ENCODE results near the gene LIMCH1. TPM values are rescaled to one million over a fixed set of nuclear protein-coding genes. Genes with fewer than 3 reads are reported as not detected.
"Not testable (repeated sequence)": the region's sequence is repeated elsewhere in the genome, so short reads cannot be mapped to it uniquely, and the experiment has no call there.

The LIMCH1 gene
- total RNA-seq, 8 experiments from 2014 or later, result 42.1 to 385 (median 64.6) TPM

DNA sequence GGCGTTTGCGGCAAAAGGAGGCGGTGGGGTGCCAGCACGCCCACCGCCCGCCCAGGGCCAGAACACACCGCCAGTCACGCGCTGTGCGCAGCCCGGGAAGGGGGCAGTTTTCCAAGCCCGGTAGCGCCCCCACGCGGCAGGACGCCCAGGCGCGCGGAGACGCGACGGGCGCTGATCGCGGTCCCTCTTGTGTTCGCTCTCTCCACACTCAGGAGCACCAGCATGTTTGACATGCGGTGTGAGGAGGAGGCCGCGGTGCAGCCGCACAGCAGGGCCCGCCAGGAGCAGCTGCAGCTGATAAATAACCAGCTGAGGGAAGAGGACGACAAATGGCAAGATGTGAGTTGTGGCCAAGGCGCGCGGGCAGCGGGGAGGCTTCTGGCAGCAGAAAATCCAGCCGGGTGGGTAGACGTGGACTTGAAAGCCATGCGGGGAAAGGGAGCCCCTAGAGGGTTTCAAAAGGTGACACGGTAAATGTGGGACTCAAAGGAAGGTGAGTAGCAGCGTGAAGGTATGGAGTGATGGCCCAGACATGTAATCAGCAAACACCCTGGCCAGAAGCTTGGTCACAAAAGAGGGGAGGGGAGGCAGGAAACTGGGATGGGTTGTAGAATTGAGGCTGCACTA, 106.4 kb downstream of the LIMCH1 start:
- 0 to 80% (median 20%) methylated on average over 1 to 21 of the region's 41 CpGs; no CpG with 5 or more reads in 2 of the 10 experiments for WGBS, 10 experiments
- in situ Hi-C loops (cut with MboI; ENCODE audit: low pct_unique_long_range_greater_than_20kb in 2 of 9, low sequenced_read_pairs in 9 of 9, unreplicated experiment in 9 of 9), result loop anchor here in 4 of 9 experiments (10.0 to 25.0 kb wide), 3 partner anchors 332 to 360 kb away; no protein-coding TSS in a partner anchor
- Histone ChIP-seq H3K4me1 (replicated peaks in 1 of 2) (peaks cover 14 to 18% of the 10 kb centered on the region in 2 donors), H3K27ac (no peak overlapping the region), H3K4me3 (no peak overlapping the region)
- ATAC-seq (replicated peaks in 6 of 8), result peak; percentile 32 to 100 (median 100)

DNA sequence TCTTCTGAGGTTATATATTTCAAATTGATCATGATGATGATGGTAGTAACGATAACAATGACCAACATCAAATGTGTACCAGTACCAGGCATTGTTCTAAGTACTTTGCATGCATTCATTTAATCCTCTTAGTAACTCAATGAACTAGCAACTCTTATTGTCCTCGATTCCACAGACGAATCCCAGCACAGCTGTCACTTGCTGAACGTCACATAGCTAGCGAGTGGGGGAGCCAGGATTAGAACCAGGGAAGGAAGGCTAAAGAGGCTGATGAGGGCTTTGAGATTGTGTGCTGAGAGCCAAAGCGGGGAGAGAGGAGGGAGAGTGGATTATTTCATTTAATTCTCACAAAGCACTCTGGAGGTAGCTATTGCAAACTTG, 106.9 kb downstream of the LIMCH1 start:
- in situ Hi-C loops (cut with MboI; ENCODE audit: low pct_unique_long_range_greater_than_20kb in 2 of 9, low sequenced_read_pairs in 9 of 9, unreplicated experiment in 9 of 9), result loop anchor here in 4 of 9 experiments (10.0 to 25.0 kb wide), 3 partner anchors 333 to 360 kb away; no protein-coding TSS in a partner anchor
- Histone ChIP-seq H3K4me3 (no peak overlapping the region), H3K27ac (no peak overlapping the region)

DNA sequence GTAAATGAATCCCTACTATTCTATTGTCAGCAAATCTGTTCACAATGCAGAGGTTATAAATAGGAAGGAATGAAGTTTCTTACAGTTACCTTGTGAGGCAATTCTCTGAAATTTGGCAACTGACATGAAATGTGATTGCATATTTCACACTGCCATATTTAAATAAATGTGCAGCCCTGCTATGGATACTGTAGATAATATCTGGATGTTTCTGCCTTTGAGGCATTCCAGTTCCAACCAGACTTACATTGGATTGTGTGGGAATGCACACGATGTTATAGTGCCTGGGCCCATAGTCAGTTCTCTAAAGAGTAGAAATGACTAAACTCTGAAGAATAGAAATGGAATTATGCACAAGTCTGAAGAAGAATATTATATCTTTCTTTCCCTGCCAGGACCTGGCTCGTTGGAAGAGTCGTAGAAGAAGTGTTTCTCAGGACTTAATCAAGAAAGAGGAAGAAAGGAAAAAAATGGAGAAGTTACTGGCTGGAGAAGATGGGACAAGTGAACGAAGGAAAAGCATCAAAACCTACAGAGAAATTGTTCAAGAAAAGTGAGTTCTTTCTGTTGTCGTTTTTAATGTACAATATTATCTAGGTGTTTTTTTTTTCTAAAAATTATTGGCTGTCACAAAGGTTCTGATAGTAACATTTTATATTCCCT, 107.9 kb downstream of the LIMCH1 start:
- no peak overlapping the region for H3K4me3 ChIP-seq
- WGBS, 10 experiments, result 30 to 100% (median 85%) methylated on average over 3 to 5 of the region's 5 CpGs
- peaks cover 12 to 14% of the 10 kb centered on the region in 2 donors for H3K4me1 ChIP-seq (replicated peaks in 1 of 2)
- in situ Hi-C loops (cut with MboI; ENCODE audit: low pct_unique_long_range_greater_than_20kb in 2 of 9, low sequenced_read_pairs in 9 of 9, unreplicated experiment in 9 of 9), result loop anchor here in 4 of 9 experiments (10.0 to 25.0 kb wide), 3 partner anchors 334 to 361 kb away; no protein-coding TSS in a partner anchor
- no peak overlapping the region for H3K27ac ChIP-seq
- ATAC-seq (replicated peaks in 6 of 8), result peak in 3 of 8 experiments; percentile 46 to 93 (median 57)

More for the DNA sequence above, 106.9 kb downstream of the LIMCH1 start:
- H3K4me1 ChIP-seq (replicated peaks in 1 of 2), result peaks cover 13 to 14% of the 10 kb centered on the region in 2 donors
- 50 to 95% (median 81%) methylated on average over 1 to 6 of the region's 6 CpGs; no CpG with 5 or more reads in 1 of the 10 experiments for WGBS, 10 experiments
- no peak for ATAC-seq (replicated peaks in 6 of 8)

DNA sequence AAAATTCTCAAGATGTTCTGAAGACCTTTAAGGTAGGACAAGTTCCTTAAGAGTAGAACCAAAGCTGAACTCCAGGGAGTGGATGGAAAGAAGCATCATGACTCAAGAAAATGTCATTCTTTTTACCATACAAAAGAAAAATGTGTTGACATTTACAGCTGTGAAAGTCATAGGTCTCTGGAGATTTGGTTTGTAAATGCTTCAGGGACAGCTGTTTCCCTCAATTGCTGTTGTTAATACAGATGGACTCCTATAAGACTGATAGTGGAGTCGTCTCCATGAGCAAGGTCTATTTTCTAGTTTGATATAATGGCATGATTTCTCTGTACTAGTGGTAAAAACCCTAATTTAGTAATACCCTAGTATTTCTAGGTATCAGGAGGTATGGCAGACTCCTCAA, 108.9 kb downstream of the LIMCH1 start:
- Histone ChIP-seq H3K4me3 (no peak overlapping the region), H3K4me1 (replicated peaks in 1 of 2) (peaks cover 12 to 14% of the 10 kb centered on the region in 2 donors), H3K27ac (no peak overlapping the region)
- ATAC-seq (replicated peaks in 6 of 8), result peak in 1 of 8 experiments; percentile 6
- 44 to 100% (median 83%) methylated on average over 1 of the region's 1 CpG; no CpG with 5 or more reads in 4 of the 10 experiments for WGBS, 10 experiments
- in situ Hi-C loops (cut with MboI; ENCODE audit: low pct_unique_long_range_greater_than_20kb in 2 of 9, low sequenced_read_pairs in 9 of 9, unreplicated experiment in 9 of 9), result loop anchor here in 4 of 9 experiments (10.0 to 25.0 kb wide), 3 partner anchors 335 to 362 kb away; no protein-coding TSS in a partner anchor

DNA sequence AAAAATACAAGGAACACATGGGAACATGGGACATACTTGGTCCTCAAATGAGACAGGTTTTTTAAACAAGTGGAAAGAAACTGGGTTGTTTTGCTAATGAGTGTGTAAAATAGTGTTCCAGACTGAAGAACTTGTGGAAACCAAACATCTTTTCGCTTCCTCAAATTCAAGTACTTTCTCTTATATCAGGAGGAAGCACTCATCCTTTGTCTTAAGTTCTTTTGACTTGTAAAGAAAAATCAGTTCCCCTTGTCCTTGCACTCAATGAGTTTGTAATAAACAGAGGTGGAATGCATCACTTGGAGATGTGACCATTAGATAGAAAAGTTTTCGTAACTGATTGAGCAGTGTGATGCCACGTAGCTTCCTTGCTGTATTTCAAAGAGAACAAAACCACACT, 109.4 kb downstream of the LIMCH1 start:
- Histone ChIP-seq H3K27ac (no peak overlapping the region), H3K4me1 (replicated peaks in 1 of 2) (peaks cover 12 to 14% of the 10 kb centered on the region in 2 donors), H3K4me3 (no peak overlapping the region)
- in situ Hi-C loops (cut with MboI; ENCODE audit: low pct_unique_long_range_greater_than_20kb in 2 of 9, low sequenced_read_pairs in 9 of 9, unreplicated experiment in 9 of 9), result loop anchor here in 4 of 9 experiments (10.0 to 25.0 kb wide), 3 partner anchors 335 to 363 kb away; no protein-coding TSS in a partner anchor
- no peak for ATAC-seq (replicated peaks in 6 of 8)
- WGBS, 10 experiments, result 0 to 100% (median 67%) methylated on average over 1 to 3 of the region's 3 CpGs; no CpG with 5 or more reads in 1 of the 10 experiments

DNA sequence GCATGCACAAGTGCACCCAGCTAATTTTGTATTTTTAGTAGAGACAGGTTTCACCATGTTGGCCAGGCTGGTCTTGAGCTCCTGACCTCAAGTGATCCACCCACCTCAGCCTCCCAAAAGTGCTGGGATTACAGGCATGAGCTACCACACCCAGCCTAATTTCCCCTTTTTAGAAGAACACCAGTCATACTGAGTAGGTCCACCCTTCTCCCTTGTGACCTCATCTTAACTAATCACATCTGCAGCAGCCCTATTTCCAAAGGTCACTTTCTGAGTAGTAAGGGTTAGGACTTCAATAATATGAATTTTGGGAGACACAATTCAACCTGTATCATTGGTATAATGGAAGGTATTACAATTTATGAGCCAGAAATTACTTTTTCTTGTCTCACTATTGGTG, 113.2 kb downstream of the LIMCH1 start:
- ATAC-seq (replicated peaks in 6 of 8), result peak in 2 of 8 experiments; percentile 65 to 73
- H3K27ac ChIP-seq; H3K4me1 ChIP-seq (replicated peaks in 1 of 2); H3K4me3 ChIP-seq: not testable (repeated sequence)
- in situ Hi-C loops (cut with MboI; ENCODE audit: low pct_unique_long_range_greater_than_20kb in 2 of 9, low sequenced_read_pairs in 9 of 9, unreplicated experiment in 9 of 9), result loop anchor here in 4 of 9 experiments (10.0 to 25.0 kb wide), 3 partner anchors 364 to 386 kb away; no protein-coding TSS in a partner anchor

DNA sequence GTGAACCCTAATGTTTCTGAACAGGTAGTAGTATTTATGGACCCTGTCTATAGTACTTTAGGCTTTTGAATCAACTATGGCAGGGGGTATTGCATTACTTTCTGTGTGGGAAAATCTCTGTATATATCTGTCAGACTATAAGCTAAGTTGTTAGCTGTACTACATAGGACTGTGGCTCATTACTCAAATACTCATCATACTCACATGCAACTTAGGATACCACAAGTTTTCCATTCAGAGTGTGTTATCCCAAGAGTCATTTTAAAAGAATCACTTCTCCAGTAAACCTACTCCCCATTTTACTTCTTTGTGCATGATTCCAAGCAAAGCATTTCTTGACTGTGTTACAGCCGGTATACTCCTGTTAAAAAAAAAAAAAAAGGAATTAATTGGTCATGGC, 115.0 kb downstream of the LIMCH1 start:
- H3K27ac ChIP-seq, result no peak overlapping the region
- no peak overlapping the region for H3K4me3 ChIP-seq
- no peak for ATAC-seq (replicated peaks in 6 of 8)
- WGBS, 10 experiments, result 25 to 100% (median 89%) methylated on average over 1 of the region's 1 CpG; no CpG with 5 or more reads in 3 of the 10 experiments
- no peaks in the 10 kb centered on the region for H3K4me1 ChIP-seq (replicated peaks in 1 of 2)
- in situ Hi-C loops (cut with MboI; ENCODE audit: low pct_unique_long_range_greater_than_20kb in 2 of 9, low sequenced_read_pairs in 9 of 9, unreplicated experiment in 9 of 9), result loop anchor here in 4 of 9 experiments (10.0 to 25.0 kb wide), 3 partner anchors 366 to 388 kb away; no protein-coding TSS in a partner anchor

DNA sequence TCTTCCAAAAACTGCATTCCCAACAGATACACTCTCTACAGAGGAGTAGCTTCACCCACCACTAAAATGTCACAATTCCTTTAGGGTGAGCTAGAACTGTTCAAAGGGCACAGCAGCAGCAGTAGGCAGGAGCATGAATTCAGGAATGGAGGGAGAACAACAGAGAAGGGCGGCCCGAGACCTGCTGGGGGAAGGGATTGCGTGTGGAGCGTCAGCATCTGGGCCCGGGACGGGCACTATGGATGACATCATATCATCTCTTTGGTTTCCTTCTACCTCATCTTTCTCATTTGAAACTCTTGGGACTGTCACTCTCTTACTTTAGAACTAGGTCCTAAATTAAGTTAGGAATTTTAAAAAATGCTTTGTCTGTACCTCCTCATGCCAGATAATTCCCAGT, 115.6 kb downstream of the LIMCH1 start:
- Histone ChIP-seq H3K4me3 (no peak overlapping the region), H3K4me1 (replicated peaks in 1 of 2) (no peaks in the 10 kb centered on the region), H3K27ac (no peak overlapping the region)
- in situ Hi-C loops (cut with MboI; ENCODE audit: low pct_unique_long_range_greater_than_20kb in 2 of 9, low sequenced_read_pairs in 9 of 9, unreplicated experiment in 9 of 9), result loop anchor here in 4 of 9 experiments (10.0 to 25.0 kb wide), 3 partner anchors 366 to 389 kb away; no protein-coding TSS in a partner anchor
- whole genome bisulfite sequencing, 10 experiments, result 90 to 100% (median 96%) methylated on average over 2 to 6 of the region's 6 CpGs; no CpG with 5 or more reads in 3 of the 10 experiments
- no peak for ATAC-seq (replicated peaks in 6 of 8)

DNA sequence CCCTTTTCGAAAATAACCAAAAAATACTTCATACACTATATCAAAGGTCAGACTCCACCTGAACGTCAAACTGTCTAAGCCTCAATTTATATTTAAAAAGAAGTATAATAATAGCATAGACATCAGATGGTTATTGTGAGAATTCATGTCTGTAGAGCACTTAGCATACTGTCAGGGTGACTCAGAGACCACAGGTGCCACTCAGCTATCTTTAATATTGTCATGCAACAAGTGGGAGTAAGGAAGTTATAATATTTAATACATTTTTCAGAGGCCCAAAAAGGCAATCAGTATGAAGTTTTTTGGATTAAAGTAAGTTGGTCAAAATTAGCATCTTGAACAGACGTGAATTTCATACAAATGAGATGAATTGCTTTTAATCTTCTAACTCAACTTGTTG, 117.2 kb downstream of the LIMCH1 start:
- in situ Hi-C loops (cut with MboI; ENCODE audit: low pct_unique_long_range_greater_than_20kb in 2 of 9, low sequenced_read_pairs in 9 of 9, unreplicated experiment in 9 of 9), result loop anchor here in 4 of 9 experiments (10.0 to 25.0 kb wide), 3 partner anchors 368 to 390 kb away; no protein-coding TSS in a partner anchor
- Histone ChIP-seq H3K4me1 (replicated peaks in 1 of 2) (no peaks in the 10 kb centered on the region), H3K27ac (no peak overlapping the region), H3K4me3 (no peak overlapping the region)
- 39 to 100% (median 81%) methylated on average over 1 to 3 of the region's 3 CpGs for WGBS, 10 experiments
- ATAC-seq (replicated peaks in 6 of 8), result no peak

DNA sequence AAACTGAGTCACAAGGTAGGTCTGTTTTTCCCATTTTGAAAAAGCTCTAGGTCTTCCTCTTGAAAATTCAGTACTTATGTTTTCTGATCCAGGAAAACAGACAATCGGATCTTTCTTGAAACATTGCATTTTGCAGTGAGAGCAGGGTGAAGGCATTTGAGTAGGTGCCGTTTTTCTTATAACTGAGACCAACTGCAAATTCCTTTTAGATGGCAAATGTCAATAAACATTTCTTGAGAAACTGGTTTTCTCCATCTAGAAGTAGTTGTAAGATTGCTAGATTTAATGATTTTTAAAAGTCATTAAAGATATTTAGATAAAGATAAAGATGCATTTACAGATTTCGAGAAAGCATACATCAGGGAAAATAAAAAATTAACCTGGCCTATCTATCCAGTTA, 118.1 kb downstream of the LIMCH1 start:
- WGBS, 10 experiments, result 41 to 100% (median 88%) methylated on average over 1 to 3 of the region's 3 CpGs; no CpG with 5 or more reads in 2 of the 10 experiments

DNA sequence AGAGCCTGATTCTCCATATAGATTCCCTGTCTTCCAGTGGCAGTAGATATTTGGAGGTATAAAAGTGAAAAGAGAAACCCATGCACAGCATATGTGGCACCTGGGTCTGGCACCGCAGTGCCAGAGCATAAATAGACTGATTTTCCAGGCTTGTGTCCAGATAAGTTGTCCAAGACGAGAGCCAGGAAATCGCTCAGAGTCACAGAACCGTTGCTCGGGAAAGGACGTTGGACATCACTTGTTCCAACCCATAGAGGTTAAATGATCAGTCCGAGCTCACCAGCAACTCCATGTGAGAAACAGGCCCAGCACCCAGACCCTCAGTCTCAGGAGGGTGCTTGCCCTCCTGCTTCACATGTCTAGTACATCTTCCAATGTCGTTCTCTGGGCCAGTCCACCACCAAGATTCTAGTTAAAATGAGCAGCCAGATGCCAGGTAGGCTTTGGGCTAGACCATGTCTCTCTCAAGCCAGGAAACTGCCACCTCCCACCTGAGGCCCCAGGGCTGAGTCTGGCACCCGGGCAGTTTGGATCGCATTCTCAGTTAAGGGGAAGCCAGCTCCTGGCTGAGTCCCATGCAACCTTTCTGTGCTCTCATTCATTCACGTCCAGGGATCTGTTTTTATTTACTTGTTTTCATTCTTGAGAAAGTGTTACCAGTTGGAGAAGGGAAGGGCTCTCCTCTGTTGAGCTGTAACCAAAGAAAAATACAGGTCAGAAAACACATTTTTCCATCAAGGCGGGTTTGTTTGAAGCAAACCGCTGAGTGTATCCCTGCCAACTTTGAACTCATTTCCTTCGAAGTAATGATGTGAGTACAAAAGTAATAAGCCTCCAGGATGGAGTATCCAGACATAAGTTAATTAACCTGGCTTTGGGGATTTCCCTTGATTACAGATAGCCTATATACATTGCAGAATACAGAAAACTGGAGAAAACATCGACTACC, 118.9 kb downstream of the LIMCH1 start:
- Histone ChIP-seq H3K27ac (no peak overlapping the region), H3K4me3 (no peak overlapping the region), H3K4me1 (replicated peaks in 1 of 2) (no peaks in the 10 kb centered on the region)
- 30 to 100% (median 73%) methylated on average over 2 to 11 of the region's 15 CpGs; no CpG with 5 or more reads in 1 of the 10 experiments for WGBS, 10 experiments
- peak in 1 of 8 experiments; percentile 24 for ATAC-seq (replicated peaks in 6 of 8)
- in situ Hi-C loops (cut with MboI; ENCODE audit: low pct_unique_long_range_greater_than_20kb in 2 of 9, low sequenced_read_pairs in 9 of 9, unreplicated experiment in 9 of 9), result loop anchor here in 4 of 9 experiments (10.0 to 25.0 kb wide), 3 partner anchors 370 to 392 kb away; no protein-coding TSS in a partner anchor

More for the DNA sequence above, 118.1 kb downstream of the LIMCH1 start:
- H3K27ac ChIP-seq, result no peak overlapping the region
- no peak for ATAC-seq (replicated peaks in 6 of 8)
- H3K4me1 ChIP-seq (replicated peaks in 1 of 2), result no peaks in the 10 kb centered on the region
- in situ Hi-C loops (cut with MboI; ENCODE audit: low pct_unique_long_range_greater_than_20kb in 2 of 9, low sequenced_read_pairs in 9 of 9, unreplicated experiment in 9 of 9), result loop anchor here in 4 of 9 experiments (10.0 to 25.0 kb wide), 3 partner anchors 369 to 391 kb away; no protein-coding TSS in a partner anchor
- H3K4me3 ChIP-seq, result no peak overlapping the region

DNA sequence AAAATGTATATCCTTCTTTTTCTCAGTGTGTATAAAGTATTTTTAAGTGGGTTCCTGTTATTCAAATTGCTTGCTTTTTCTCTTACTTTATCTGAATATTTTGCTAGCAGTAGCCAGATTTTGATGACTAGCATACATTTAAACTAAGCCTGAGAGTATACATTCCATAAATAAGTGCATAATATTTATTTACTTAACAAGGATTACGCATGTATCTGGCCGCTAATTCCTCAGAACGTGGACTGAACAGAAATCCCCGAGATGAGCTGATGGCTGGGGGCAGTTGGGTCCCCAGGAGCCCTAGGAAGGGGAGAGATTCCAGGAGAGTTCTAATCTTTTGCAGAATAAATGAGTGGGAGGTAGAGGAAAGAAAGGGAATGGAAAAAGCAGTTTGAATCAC, 119.6 kb downstream of the LIMCH1 start:
- ATAC-seq (replicated peaks in 6 of 8), result peak in 2 of 8 experiments; percentile 13 to 90
- Histone ChIP-seq H3K4me3 (no peak overlapping the region), H3K4me1 (replicated peaks in 1 of 2) (no peaks in the 10 kb centered on the region), H3K27ac (no peak overlapping the region)
- 0 to 93% (median 80%) methylated on average over 1 to 4 of the region's 4 CpGs; no CpG with 5 or more reads in 1 of the 10 experiments for WGBS, 10 experiments
- in situ Hi-C loops (cut with MboI; ENCODE audit: low pct_unique_long_range_greater_than_20kb in 2 of 9, low sequenced_read_pairs in 9 of 9, unreplicated experiment in 9 of 9), result loop anchor here in 4 of 9 experiments (10.0 to 25.0 kb wide), 3 partner anchors 370 to 393 kb away; no protein-coding TSS in a partner anchor

All from motor neuron (in vitro differentiated cells).